Measurements from ENCODE around the gene ARMC5.
"Not testable (repeated sequence)": the region's sequence is repeated elsewhere in the genome, so short reads cannot be mapped to it uniquely, and the experiment has no call there.

The ARMC5 gene

DNA sequence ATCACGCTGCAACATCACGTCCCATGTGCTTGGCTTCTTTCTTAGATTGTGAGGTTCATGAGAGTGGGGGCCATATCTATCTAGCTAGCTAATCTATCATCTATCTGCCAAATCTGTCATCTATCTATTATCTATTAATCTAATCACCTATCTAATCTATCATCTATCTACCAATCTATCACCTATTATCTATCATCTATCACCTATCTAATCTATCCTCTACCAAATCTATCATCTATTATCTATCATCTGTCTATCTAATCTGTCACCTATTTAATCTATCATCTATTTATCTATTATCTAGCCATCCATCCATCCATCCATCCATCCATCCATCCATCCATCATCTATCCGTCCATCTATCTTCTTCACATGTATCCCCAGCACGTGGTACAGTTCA lies 45.4 kb upstream of the ARMC5 start:
- no peaks in the 10 kb centered on the region for H3K4me1 Mint-ChIP-seq
- H3K27me3 Mint-ChIP-seq (ENCODE audit: low read depth), result peaks cover 19% of the 10 kb centered on the region
- H3K4me3 Mint-ChIP-seq, result no peak overlapping the region
- no peaks in the 10 kb centered on the region for H3K9me3 Mint-ChIP-seq
- no peak overlapping the region for H3K27ac Mint-ChIP-seq
- no peaks in the 10 kb centered on the region for H3K36me3 Mint-ChIP-seq (ENCODE audit: low read depth)
- TF ChIP-seq, protein P1, sequence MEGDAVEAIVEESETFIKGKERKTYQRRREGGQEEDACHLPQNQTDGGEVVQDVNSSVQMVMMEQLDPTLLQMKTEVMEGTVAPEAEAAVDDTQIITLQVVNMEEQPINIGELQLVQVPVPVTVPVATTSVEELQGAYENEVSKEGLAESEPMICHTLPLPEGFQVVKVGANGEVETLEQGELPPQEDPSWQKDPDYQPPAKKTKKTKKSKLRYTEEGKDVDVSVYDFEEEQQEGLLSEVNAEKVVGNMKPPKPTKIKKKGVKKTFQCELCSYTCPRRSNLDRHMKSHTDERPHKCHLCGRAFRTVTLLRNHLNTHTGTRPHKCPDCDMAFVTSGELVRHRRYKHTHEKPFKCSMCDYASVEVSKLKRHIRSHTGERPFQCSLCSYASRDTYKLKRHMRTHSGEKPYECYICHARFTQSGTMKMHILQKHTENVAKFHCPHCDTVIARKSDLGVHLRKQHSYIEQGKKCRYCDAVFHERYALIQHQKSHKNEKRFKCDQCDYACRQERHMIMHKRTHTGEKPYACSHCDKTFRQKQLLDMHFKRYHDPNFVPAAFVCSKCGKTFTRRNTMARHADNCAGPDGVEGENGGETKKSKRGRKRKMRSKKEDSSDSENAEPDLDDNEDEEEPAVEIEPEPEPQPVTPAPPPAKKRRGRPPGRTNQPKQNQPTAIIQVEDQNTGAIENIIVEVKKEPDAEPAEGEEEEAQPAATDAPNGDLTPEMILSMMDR (IDR thresholded peaks at IDR 0.05; ENCODE audit: unreplicated experiment in 3 of 3), result no peak

DNA sequence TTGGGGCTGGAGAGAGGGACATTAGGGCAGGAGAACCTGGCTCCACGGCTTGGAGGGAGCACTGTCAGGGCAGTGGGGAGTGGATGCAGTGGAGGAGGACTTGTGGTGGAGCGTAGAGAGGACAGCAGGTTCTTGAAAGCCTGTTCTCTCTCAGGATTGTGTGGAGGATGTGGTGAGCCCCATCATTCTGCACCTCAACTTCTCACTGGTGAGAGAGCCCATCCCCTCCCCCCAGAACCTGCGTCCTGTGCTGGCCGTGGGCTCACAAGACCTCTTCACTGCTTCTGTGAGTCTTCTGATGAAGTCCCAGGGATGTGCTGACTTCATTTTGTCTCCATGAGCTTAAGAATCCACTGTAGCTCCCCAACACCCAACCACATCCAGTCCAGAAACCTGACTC lies 44.6 kb upstream of the ARMC5 start:
- Mint-ChIP-seq H3K36me3 (ENCODE audit: low read depth) (no peaks in the 10 kb centered on the region), H3K4me3 (no peak overlapping the region), H3K9me3 (no peaks in the 10 kb centered on the region), H3K4me1 (no peaks in the 10 kb centered on the region), H3K27ac (no peak overlapping the region), H3K27me3 (ENCODE audit: low read depth) (peaks cover 18% of the 10 kb centered on the region)
- TF ChIP-seq, protein P1 (IDR thresholded peaks at IDR 0.05; ENCODE audit: unreplicated experiment in 3 of 3), result no peak

DNA sequence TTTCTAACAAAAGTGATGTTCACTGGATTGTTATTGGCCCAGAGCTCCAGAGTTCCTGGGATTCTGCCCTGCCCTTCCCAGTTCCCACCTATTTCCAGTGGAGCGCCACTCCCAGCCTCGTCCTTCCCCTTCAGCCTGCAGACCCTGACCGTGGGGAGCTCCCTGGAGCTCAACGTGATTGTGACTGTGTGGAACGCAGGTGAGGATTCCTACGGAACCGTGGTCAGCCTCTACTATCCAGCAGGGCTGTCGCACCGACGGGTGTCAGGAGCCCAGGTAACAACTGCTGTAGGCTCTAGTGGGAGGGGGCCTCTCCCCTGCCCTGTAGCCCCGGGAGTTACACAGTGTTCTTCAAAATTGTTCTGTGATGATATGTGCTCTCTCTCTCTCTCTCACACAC lies 42.9 kb upstream of the ARMC5 start:
- Mint-ChIP-seq H3K4me1 (no peaks in the 10 kb centered on the region), H3K9me3 (no peaks in the 10 kb centered on the region), H3K4me3 (no peak overlapping the region), H3K36me3 (ENCODE audit: low read depth) (no peaks in the 10 kb centered on the region), H3K27me3 (ENCODE audit: low read depth) (peaks cover 22% of the 10 kb centered on the region), H3K27ac (no peak overlapping the region)
- TF ChIP-seq, protein P1 (IDR thresholded peaks at IDR 0.05; ENCODE audit: unreplicated experiment in 3 of 3), result no peak

DNA sequence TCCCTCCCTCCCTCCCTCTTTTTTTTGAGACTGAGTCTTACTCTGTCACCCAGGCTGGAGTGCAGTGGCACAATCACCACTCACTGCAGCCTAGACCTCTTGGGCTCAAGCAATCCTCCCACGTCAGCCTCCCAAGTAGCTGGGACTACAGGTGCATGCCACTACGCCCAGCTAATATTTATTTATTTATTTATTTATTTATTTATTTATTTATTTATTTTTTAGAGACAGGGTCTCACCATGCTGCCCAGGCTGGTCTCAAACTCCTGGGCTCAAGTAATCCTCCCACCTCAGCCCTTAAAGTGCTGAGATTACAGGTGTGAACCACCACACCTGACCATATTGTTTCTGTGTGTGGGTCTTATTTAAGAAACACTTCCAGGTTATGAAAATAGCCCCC lies 42.3 kb upstream of the ARMC5 start:
- H3K36me3 Mint-ChIP-seq (ENCODE audit: low read depth); H3K9me3 Mint-ChIP-seq; H3K4me3 Mint-ChIP-seq; H3K27ac Mint-ChIP-seq; H3K4me1 Mint-ChIP-seq: not testable (repeated sequence)
- H3K27me3 Mint-ChIP-seq (ENCODE audit: low read depth), result peaks cover 22% of the 10 kb centered on the region

DNA sequence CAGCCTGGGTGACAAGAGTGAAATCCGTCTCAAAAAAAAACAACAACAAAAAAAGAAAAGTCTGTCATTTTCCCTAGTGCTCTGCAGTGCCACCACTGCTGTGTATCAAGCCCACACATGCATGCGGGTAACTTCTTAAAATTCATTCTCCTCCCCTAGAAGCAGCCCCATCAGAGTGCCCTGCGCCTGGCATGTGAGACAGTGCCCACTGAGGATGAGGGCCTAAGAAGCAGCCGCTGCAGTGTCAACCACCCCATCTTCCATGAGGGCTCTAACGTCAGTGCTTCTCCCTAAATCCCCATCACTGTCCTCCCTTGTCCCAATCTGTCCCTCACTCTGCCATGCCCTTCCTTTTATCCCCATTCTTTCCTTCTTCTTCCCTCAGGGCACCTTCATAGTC lies 41.4 kb upstream of the ARMC5 start:
- TF ChIP-seq, protein P1 (IDR thresholded peaks at IDR 0.05; ENCODE audit: unreplicated experiment in 3 of 3), result no peak
- Mint-ChIP-seq H3K4me3 (no peak overlapping the region), H3K36me3 (ENCODE audit: low read depth) (no peaks in the 10 kb centered on the region), H3K27ac (no peak overlapping the region), H3K27me3 (ENCODE audit: low read depth) (peaks cover 28% of the 10 kb centered on the region), H3K9me3 (no peaks in the 10 kb centered on the region), H3K4me1 (no peaks in the 10 kb centered on the region)

DNA sequence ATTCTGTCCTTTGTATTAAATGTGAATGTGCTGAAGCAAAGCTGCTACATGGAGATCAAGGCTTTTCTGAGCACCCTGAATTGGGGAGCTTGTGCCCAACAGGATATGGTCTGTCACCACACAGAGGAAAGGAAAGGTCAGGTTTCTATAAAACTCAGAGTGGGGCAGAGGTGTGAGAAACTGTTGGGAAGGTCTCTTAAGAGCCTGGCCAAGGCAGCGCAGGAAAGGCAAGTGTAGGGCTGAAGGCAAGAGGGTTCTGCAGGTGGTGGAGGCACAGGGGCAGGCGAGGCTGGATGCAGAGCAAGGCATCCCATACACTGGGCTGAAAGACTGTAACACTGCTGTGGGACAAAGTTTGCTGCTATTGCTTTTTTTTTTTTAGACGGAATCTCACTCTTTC lies 39.3 kb upstream of the ARMC5 start:
- H3K4me1 Mint-ChIP-seq, result peaks cover 4% of the 10 kb centered on the region
- H3K9me3 Mint-ChIP-seq, result no peaks in the 10 kb centered on the region
- no peak overlapping the region for H3K27ac Mint-ChIP-seq

More for the DNA sequence above, 39.3 kb upstream of the ARMC5 start:
- Mint-ChIP-seq H3K4me3 (no peak overlapping the region), H3K27me3 (ENCODE audit: low read depth) (peaks cover 39% of the 10 kb centered on the region), H3K36me3 (ENCODE audit: low read depth) (no peaks in the 10 kb centered on the region)
- TF ChIP-seq, protein P1 (IDR thresholded peaks at IDR 0.05; ENCODE audit: unreplicated experiment in 3 of 3), result no peak
